ENCODE data around the gene ASIC4.

ASIC4 gene

DNA sequence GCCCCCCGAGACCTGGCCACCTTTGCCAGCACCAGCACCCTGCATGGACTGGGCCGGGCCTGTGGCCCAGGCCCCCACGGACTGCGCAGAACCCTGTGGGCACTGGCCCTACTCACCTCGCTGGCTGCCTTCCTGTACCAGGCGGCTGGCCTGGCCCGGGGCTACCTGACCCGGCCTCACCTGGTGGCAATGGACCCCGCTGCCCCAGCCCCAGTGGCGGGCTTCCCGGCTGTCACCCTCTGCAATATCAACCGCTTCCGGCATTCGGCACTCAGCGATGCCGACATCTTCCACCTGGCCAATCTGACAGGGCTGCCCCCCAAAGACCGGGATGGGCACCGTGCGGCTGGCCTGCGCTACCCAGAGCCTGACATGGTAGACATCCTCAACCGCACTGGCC lies 554 bp downstream of the ASIC4 start:
- DNase-seq (ENCODE audit: low read depth) = no peak

DNA sequence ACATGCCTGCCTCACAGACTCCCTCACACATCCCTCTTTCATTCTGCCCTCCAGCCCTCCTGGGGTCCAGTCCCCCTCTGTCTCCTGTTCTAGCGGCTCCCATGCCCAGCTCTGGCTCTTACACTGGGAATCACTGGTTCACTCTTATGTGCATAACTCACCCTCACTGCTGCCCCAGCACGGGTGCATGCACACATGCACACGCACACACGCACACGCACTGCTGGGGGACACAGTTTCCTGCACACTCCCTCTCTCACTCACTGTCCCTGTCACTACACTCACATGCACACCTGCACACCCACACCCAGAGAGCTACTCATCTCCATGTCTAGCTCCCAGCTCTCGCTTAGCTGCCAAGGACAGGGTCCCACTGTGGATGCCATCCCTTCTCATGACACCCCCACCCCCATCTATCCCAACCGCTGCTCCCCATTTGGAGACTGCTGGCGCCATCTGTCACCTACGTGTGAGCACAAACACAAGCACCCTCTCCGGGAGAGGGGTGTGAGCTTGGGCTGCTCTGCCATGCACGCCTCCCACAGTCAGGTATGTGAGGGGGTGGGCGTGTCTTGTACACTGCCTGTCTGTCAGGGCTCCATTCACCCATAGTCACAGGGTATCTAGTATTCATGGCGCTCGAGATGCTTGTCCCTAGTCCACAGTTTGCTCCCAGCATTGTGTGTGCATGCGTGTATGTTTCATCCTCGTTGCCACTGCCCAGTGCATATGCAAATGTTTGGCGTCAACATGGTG lies 1.8 kb downstream of the ASIC4 start:
- DNase-seq (ENCODE audit: low read depth) = no peak

DNA sequence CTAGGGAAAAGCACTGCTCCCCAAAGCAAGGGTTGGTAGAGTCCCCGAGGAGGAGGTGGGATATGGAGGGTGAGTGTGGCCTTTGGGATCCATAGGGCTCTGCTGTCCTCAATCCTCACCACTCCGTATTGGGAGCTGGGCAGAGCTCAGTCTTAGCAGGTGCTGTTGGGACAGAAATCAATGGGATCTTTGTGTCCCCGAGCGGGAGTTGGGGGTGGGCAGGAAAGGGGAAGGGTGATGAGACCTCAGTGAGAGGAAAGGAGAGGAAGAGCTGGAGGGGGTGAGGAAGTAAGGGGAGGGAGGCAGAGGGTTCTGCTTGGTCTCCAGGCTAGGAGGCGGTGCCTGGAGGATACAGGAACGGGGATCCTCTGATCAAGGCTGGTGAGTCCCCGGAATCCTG lies 2.6 kb downstream of the ASIC4 start:
- no peak for DNase-seq (ENCODE audit: low read depth)

- no peak for DNase-seq (ENCODE audit: low read depth)
These were observed 3.9 kb downstream of the ASIC4 start for GRCh38 chr2:219517954-219518778.

DNA sequence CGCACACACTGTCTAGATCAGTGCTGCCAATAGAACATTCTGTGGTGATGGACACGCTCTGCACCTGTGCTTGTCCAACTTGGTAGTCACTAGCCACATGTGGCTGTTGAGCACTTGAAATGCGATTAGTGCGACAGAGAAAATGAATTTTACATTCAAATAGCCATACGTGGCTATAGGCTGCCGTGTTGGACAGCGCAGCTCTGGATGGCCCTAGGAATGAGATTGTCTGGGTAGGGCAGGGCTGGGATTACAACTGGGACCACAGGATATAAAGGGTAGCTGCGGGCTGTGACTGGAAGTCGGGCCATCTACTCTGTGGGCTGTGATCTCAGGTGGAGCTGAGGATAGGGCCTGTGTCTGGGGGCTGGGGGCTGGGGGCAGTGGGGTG lies 5.2 kb downstream of the ASIC4 start:
- no peak for DNase-seq (ENCODE audit: low read depth)

DNA sequence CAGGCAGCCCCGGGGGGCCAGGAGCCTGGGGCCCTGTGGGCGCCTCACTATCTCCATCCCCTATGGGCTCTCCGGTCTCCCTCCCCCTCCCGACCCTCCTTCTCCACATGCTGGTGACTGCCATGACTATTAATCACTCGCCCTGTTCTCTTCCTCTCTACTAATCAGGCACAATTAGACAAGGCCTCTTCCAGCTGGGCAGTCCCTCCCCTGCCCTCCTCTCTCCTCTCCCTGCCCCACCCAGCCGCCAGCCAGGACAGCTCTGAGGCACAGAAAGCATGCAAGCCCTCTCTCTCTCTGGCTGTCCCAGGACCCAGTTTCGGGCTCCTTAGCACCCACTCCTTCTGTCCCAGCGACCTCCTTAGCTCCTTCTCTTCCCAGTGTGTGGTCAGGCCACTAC lies 5.8 kb downstream of the ASIC4 start:
- no peak for DNase-seq (ENCODE audit: low read depth)

- DNase-seq (ENCODE audit: low read depth) = no peak
These were observed 7.0 kb downstream of the ASIC4 start for GRCh38 chr2:219521066-219521880.

DNA sequence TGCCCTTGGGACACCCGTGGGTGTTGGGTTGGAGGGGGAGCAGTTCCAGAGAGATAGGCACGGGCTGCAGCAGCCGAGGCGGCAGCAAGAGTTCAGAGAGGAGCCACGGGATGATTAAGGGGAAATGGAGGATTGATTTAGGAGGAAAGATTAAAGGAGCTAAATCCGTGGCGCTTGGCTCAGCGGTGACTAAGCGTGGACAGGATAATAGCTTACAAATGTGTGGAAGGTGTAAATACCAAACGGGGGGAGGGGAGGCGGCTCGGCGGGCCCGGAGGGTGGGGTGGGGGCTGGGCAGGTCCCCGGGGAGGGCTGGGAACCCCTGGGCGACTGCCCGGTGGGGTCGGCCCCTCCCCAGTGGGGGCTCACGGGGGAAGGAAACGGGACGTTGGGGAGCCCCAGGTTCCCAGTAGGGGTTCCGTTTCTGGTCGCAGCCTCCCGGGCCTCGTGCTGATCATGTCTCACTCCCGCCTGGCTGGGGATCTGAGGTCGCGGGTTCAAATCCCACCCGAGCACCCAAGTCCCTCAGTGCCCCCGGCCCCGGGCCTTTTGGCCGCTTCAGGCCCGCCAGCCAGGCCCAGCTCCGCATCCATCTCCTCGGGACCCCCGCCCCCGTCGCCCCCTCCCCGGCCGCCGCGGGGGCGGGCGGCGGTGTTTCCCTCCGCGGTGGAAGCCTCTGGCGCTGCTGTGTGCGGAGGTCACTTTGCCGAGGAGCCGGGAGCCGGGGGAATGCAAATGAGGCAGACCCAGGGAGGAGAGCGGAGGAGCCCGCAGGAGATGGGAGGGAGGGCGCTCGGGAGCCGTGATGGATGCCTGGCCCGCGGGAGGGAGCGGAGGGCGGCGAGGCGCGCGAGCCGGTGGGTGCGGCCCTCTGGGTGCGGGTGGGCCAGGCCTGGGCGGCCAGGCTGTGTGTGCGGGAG lies 8.1 kb downstream of the ASIC4 start:
- DNase-seq (ENCODE audit: low read depth) = no peak

DNA sequence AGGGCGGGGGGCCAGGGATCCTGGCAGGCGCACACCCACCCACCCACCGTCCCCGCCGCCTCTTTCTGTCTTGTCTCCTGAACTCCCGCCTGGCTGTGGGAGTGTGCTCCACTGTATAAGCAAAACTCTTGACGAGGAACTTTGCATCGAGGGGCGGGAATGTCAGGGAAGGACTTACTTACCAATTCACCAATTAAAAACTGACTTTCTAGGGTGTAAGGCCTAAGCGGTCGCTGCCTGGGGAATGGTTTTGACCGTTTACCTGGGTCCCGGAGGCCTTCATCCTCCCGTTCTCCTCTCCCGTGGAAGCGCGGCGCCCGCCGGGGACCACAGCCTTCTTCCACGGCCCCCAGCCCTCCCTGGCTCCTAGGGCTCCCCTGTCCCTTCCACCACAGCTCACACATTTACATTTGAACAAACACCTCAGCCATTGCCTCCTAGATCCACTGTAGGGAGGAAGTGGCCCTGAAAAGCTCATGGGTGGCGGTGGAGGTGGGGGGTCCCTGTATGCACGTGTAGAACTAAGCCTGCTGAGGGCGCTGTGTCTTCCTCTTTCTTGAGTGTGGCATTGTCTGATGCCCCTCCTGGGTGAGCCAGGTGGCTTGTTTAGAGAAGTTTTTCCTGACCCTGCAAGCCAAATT lies 8.9 kb downstream of the ASIC4 start:
- no peak for DNase-seq (ENCODE audit: low read depth)

DNA sequence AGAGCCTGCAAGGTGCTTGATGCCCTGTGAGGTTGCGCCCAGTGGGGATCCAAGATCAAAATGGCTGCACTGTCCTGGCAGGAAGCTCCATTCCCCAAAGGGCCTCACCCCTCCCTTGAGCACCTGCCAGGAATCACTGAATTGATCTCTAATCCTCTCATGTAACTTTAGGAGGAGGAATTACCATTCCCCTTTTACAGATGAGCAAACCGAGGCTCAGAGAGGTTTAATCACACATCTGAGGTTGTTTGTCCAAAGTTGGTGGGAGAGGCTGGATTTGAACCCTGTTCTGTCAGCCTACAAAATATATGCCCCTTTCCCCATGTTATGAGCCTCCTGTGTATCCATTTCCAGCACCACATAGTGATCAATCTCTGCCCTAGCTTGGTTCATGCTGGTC lies 10.5 kb downstream of the ASIC4 start:
- DNase-seq (ENCODE audit: low read depth) = no peak

- DNase-seq (ENCODE audit: low read depth) = no peak
These were observed 11.4 kb downstream of the ASIC4 start for GRCh38 chr2:219525533-219526232.

- DNase-seq (ENCODE audit: low read depth) = no peak
These were observed 12.2 kb downstream of the ASIC4 start for GRCh38 chr2:219526320-219527075.

- no peak for DNase-seq (ENCODE audit: low read depth)
These were observed 12.8 kb downstream of the ASIC4 start for GRCh38 chr2:219527076-219527394.

DNA sequence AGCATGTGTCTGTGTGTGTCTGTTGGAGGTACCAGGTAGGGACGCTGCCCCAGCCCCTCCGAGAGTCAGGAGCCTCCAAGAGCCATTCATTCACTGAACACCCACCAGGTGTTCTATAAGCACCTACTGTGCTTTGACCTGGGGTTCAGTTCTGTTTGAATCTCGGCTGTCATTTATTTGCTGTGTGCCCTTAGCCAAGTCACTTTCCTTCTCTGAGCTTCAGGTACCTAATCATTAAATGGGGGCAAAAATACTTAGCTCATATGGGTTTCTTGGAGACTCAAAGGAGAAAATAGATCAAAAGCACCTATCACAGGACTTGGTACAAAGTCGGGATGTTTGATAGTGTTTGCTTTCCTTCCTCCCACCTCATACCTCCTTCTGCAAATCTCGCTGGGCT lies 13.2 kb downstream of the ASIC4 start:
- no peak for DNase-seq (ENCODE audit: low read depth)

DNA sequence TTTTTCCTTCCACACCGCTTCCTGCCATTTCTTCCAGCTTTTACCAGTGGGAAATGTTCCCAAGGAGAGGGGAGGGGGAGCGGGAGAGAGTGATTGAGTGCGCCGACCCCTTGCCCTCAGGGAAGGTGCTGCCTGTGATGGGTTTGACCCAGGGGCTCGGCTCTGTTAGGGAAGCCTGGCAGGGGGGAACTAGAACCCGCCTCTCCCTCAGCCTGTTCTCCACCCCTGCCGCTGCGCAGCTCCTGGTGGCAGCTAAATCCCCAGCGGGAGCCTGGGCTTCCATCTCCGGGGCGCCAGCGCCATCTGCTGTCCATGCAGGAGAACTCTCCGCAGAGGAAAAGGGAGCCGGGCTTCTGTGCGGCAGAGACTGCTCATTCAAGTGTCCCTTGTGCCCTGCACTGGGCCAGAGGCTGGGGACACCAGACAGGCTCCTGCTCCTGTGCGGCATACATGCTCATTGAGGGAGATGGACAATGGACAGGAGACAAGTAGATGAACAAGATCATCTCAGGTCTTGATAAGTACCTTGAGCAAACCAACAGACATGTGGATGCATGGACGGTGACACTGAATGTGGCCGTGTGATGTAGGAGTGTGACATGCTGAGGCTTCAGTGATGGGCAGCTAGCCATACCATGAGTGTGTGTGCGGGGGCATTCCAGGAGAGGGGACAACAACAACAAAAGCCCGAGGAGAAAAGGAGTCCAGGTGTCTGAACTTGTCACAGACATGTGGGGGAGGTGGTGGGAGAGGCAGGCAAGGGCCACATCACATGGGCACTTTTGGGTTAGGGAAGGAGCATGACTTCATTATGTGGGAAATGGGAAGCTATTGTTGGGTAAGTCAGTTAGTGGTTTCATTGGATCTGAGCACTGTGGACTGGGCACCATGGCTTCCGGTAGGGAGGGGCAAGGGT lies 16.0 kb downstream of the ASIC4 start:
- peak; percentile 78 for DNase-seq (ENCODE audit: low read depth)

DNA sequence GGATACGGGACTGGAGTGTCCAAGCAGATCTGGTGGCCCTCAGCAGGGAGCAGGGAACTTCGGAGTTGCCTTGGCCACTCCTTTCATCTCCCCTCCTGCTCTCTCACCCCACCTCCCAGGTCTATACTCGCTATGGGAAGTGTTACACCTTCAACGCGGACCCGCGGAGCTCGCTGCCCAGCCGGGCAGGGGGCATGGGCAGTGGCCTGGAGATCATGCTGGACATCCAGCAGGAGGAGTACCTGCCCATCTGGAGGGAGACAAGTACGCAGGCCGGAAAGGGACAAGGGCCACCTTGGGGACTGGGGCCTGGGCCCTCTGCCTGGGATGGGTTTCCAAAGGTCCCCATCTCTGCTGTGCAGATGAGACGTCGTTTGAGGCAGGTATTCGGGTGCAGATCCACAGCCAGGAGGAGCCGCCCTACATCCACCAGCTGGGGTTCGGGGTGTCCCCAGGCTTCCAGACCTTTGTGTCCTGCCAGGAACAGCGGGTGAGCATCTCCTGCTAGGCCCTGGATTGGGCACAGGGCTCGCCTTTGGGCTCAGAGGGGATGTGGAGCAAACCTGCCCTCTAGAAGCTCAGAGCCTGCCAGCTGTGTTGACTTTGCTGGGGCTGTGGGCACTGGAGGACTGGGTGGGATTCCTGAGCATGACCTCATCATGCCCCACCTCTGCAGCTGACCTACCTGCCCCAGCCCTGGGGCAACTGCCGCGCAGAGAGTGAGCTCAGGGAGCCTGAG lies 17.5 kb downstream of the ASIC4 start:
- no peak for DNase-seq (ENCODE audit: low read depth)

GRCh38 chr2:219532378-219532649 lies 18.0 kb downstream of the ASIC4 start:
- no peak for DNase-seq (ENCODE audit: low read depth)

DNA sequence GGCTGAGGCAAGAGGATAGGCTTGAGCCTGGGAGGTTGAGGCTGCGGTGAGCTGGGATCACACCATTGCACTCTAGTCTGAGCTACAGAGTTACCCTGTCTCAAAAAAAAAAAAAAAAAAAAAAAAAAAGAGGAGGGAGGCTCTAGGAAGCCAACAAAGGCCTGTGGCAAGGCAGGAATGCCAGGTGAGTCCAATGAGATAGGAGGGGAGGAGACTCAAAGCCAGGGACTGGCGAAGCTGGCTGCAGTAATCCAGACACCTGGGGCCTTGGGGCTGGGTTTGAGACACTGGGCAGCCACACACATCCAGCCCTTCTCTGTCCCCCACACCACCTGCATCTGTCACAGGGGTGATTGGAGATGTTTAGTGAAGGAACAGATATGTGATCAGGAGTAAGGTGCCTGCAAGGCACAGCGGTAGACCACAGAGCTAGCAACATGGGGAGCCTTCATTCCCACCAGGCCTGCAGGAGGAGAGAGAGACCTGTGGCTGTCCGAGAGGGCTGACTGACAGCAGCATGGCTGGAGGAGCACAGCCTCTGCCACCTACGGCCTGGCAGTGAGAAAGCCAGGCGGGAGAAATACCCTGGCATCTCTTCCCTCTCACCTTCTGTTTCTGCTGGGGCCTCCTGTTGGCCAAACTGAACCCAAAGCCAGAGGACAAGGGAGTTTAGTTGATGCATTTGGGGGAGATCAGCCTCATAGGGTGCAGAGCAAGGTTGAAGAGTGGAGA lies 19.8 kb downstream of the ASIC4 start:
- no peak for DNase-seq (ENCODE audit: low read depth)

Data from activated T-helper 9 cell treated with anti-CD3 and anti-CD28 coated beads, Interleukin-2, amount 50 U/mL, for 16 hours (primary cell).